BLaER1 treated with 17β-estradiol and CSF1 and Interleukin-3, amounts not matched to agents 10 nM and 100 nM (cell line): ENCODE measurements around the gene EME2.

Source experiments
- H3K27ac ChIP-seq, 11 experiments: shearing (Covaris generic); formaldehyde crosslinking; 2 replicates each; pipeline ENCODE4 v1.8.1; 2022
- H3K27me3 ChIP-seq, 11 experiments: shearing (Covaris generic); formaldehyde crosslinking; 2 replicates each; pipeline ENCODE4 v1.8.1; 2022
- H3K36me3 ChIP-seq, 11 experiments: shearing (Covaris generic); formaldehyde crosslinking; 2 replicates each; pipeline ENCODE4 v1.8.1; 2022
- H3K4me1 ChIP-seq, 10 experiments: shearing (Covaris generic); formaldehyde crosslinking; 2 replicates each; pipeline ENCODE4 v1.8.1; 2022
- H3K4me2 ChIP-seq, 11 experiments: shearing (Covaris generic); formaldehyde crosslinking; 2 replicates each; pipeline ENCODE4 v1.8.1; 2022
- H3K4me3 ChIP-seq, 10 experiments: shearing (Covaris generic); formaldehyde crosslinking; 2 replicates each; pipeline ENCODE4 v1.8.1; 2022
- H3K9ac ChIP-seq, 11 experiments: shearing (Covaris generic); formaldehyde crosslinking; 2 replicates each; pipeline ENCODE4 v1.8.1; 2022
- H3K9me3 ChIP-seq, 11 experiments: shearing (Covaris generic); formaldehyde crosslinking; replicated peaks in 1 of 11; 2 replicates each; pipeline ENCODE4 v1.8.1; 2022
- H4K20me1 ChIP-seq, 11 experiments: shearing (Covaris generic); formaldehyde crosslinking; 2 replicates each; pipeline ENCODE4 v1.8.1; 2022
- Cebpa-rat ChIP-seq, 11 experiments: shearing (Covaris generic); IDR thresholded peaks; 2 replicates each; pipeline ENCODE4 v1.8.1; 2022

Gene EME2

GRCh38 chr16:1749152-1750117, 23.2 kb upstream of the EME2 start:
- no peak overlapping the region for H3K4me2 ChIP-seq
- peaks cover 95 to 100% (median 98%) of the 10 kb centered on the region in 11 experiments for H3K36me3 ChIP-seq
- H3K27ac ChIP-seq, result no peak overlapping the region
- TF ChIP-seq Cebpa-rat (IDR thresholded peaks at IDR 0.05), result no peak
- peaks cover 0 to 14% (median 9%) of the 10 kb centered on the region in 10 experiments; a peak in 10 of 20 replicates for H3K4me1 ChIP-seq
- no peaks in the 10 kb centered on the region for H3K27me3 ChIP-seq
- H3K9me3 ChIP-seq, result no peaks in the 10 kb centered on the region
- no peak overlapping the region for H3K4me3 ChIP-seq
- H3K9ac ChIP-seq, result no peak overlapping the region
- H4K20me1 ChIP-seq, result peaks cover 1 to 93% (median 37%) of the 10 kb centered on the region in 11 experiments; a peak in 19 of 22 replicates

DNA sequence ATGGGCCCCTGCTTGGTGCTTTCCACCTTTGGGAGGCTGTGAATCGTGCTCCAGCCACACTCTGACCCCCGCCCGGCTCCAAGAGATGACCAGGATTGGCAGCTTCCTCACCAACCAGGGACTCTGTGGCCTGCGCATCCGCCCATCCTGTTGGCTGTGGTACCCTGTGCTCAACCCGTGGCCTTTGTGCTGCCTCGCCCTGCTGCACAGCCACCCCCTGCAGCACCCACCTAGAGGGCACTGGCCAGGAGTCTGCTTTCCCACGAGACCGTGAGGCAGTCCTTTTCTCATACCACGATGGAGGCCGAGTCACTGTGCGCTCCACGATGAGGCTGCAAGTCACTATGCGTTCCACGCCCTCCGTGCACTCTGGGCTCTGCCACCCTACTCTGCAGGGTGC, 20.7 kb upstream of the EME2 start:
- no peak for TF ChIP-seq Cebpa-rat (IDR thresholded peaks at IDR 0.05)

GRCh38 chr16:1752853-1753252, 19.8 kb upstream of the EME2 start:
- Histone ChIP-seq H3K27ac (no peak overlapping the region), H3K4me2 (no peak overlapping the region), H3K4me1 (peaks cover 0 to 16% (median 5%) of the 10 kb centered on the region in 10 experiments; a peak in 10 of 20 replicates), H4K20me1 (peaks cover 0 to 94% (median 39%) of the 10 kb centered on the region in 11 experiments; a peak in 16 of 22 replicates), H3K9me3 (no peaks in the 10 kb centered on the region), H3K27me3 (no peaks in the 10 kb centered on the region), H3K9ac (no peak overlapping the region), H3K4me3 (no peak overlapping the region), H3K36me3 (peaks cover 83 to 100% (median 94%) of the 10 kb centered on the region in 11 experiments)
- no peak for TF ChIP-seq Cebpa-rat (IDR thresholded peaks at IDR 0.05)

More for the DNA sequence above, 20.7 kb upstream of the EME2 start:
- no peaks in the 10 kb centered on the region for H3K27me3 ChIP-seq
- no peaks in the 10 kb centered on the region for H3K9me3 ChIP-seq
- no peak overlapping the region for H3K9ac ChIP-seq
- no peak overlapping the region for H3K4me2 ChIP-seq
- no peak overlapping the region for H3K27ac ChIP-seq
- H3K4me1 ChIP-seq, result peaks cover 0 to 8% (median under 1%) of the 10 kb centered on the region in 10 experiments; a peak in 8 of 20 replicates
- peaks cover 86 to 100% (median 95%) of the 10 kb centered on the region in 11 experiments for H3K36me3 ChIP-seq
- H3K4me3 ChIP-seq, result no peak overlapping the region
- H4K20me1 ChIP-seq, result peaks cover 0 to 94% (median 34%) of the 10 kb centered on the region in 11 experiments; a peak in 16 of 22 replicates

DNA sequence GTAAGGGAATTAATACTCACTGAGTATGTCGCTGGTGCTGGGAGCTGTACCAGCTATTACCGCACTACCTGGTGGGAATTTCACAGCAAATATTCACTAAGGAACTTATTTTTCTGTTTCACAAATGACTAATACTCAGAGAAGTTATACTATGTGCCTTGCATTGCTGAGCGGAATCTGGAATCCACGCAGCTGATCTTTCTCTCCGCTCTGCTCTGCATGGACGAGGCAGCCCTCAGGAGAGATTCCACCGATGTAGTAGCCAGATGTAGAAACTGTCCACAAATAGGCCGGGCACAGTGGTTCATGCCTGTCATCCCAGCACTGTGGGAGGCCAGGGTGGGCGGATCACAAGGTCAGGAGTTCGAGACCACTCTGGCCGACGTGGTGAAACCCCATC, 18.4 kb upstream of the EME2 start:
- H3K4me1 ChIP-seq, result peaks cover 0 to 16% (median 5%) of the 10 kb centered on the region in 10 experiments; a peak in 10 of 20 replicates
- no peaks in the 10 kb centered on the region for H3K27me3 ChIP-seq
- peaks cover 78 to 100% (median 91%) of the 10 kb centered on the region in 11 experiments for H3K36me3 ChIP-seq
- H4K20me1 ChIP-seq, result peaks cover 0 to 96% (median 41%) of the 10 kb centered on the region in 11 experiments; a peak in 17 of 22 replicates
- no peak overlapping the region for H3K27ac ChIP-seq
- H3K4me3 ChIP-seq, result no peak overlapping the region
- no peak overlapping the region for H3K4me2 ChIP-seq
- TF ChIP-seq Cebpa-rat (IDR thresholded peaks at IDR 0.05), result no peak
- no peak overlapping the region for H3K9ac ChIP-seq
- no peaks in the 10 kb centered on the region for H3K9me3 ChIP-seq

DNA sequence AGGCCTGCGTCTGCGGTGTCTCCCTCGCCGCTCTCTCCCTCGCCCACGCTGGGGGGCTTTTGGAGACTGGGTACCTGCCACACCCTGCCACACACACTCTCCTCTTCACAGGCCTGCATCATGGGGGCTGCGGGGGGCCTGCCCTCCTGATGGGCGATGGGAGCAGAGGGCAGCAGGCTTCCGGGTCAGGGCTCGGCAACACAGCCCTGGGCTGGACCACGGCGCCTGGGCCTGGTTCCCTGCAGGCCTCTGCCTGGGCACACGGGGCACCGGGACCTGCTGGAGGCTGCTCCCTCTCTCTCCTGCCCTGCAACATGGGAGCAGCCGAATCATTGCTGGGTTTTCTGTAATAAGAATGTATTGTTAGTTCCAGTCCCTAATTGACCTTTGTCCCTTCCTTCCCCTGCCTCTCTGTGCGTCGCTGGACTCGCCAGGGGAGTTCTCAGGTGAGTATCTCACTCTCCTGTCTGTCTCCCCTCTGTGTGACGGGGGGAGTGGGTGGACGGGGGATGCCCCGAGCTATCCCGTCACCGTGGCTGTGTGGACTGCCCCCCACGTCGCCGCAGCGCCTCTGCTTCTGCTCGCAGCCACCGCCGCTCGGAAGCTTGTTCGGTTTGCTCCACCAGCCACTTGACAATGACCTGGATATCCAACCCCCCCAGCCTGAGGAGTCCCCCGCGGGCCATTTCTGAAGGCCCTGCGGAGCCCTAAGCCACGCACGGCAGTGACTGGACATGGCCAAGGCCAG, 14.7 kb upstream of the EME2 start:
- peaks cover 0 to 6% (median 0%) of the 10 kb centered on the region in 11 experiments; a peak in 1 of 22 replicates for H3K27me3 ChIP-seq
- peaks cover 62 to 97% (median 75%) of the 10 kb centered on the region in 11 experiments for H3K36me3 ChIP-seq

DNA sequence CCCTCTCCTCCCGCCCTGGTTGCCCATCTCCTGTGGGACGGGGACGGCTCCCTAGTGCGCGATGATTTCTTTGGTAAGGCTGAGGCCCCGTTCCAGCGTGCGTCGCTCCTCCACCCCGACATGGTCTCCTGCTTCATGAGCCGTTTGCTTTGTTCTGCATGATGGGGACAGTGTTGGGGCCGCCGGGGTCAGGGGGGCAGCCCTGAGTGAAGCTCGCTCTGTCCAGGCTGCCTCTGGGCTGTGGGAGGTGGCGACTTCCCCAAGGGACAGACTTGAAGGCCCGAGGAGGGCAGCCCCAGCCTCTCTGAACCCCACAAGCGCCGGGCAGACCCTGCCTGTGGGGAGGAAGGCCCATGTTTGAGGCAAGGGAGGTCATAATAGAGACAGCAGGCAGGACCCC, 13.7 kb upstream of the EME2 start:
- Histone ChIP-seq H3K9ac (no peak overlapping the region), H3K4me3 (no peak overlapping the region), H3K36me3 (peaks cover 55 to 96% (median 72%) of the 10 kb centered on the region in 11 experiments), H3K4me2 (no peak overlapping the region), H3K4me1 (peaks cover 9 to 54% (median 44%) of the 10 kb centered on the region in 10 experiments; a peak in 19 of 20 replicates), H3K27ac (no peak overlapping the region), H4K20me1 (peaks cover 17 to 98% (median 62%) of the 10 kb centered on the region in 11 experiments; a peak in 21 of 22 replicates), H3K27me3 (peaks cover 0 to 6% (median 0%) of the 10 kb centered on the region in 11 experiments; a peak in 1 of 22 replicates), H3K9me3 (no peaks in the 10 kb centered on the region)
- no peak for TF ChIP-seq Cebpa-rat (IDR thresholded peaks at IDR 0.05)

More for the DNA sequence above, 14.7 kb upstream of the EME2 start:
- Histone ChIP-seq H4K20me1 (peaks cover 11 to 99% (median 59%) of the 10 kb centered on the region in 11 experiments; a peak in 21 of 22 replicates), H3K4me3 (no peak overlapping the region), H3K27ac (no peak overlapping the region), H3K9ac (no peak overlapping the region), H3K9me3 (no peaks in the 10 kb centered on the region), H3K4me1 (peaks cover 9 to 45% (median 34%) of the 10 kb centered on the region in 10 experiments; a peak in 19 of 20 replicates), H3K4me2 (no peak overlapping the region)
- TF ChIP-seq Cebpa-rat (IDR thresholded peaks at IDR 0.05), result no peak

DNA sequence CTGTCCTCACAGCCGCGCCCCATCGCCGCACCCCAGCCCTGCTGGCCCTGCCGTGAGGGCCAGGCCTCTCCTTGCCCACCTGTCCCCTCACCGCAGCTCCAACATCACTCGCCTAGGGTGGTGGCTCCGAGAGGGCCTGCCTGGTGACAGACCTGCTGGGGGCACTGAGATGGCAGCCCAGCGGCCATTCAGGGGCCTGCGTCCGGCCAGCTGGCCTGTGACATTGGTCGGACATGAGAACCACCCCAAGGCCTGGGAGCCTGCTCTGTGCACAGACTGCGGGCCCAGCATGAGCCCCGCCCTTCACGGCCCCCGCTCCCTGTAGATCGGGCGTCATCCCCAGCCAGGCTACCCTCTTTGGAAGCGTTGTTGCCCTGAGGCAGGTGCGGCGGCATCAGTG, 13.1 kb upstream of the EME2 start:
- Histone ChIP-seq H3K36me3 (peaks cover 55 to 96% (median 72%) of the 10 kb centered on the region in 11 experiments), H3K9ac (0 out of 22 replicates have a peak overlapping the region, but pooled peaks of 1 of the 11 experiments have one; percentile 6)

DNA sequence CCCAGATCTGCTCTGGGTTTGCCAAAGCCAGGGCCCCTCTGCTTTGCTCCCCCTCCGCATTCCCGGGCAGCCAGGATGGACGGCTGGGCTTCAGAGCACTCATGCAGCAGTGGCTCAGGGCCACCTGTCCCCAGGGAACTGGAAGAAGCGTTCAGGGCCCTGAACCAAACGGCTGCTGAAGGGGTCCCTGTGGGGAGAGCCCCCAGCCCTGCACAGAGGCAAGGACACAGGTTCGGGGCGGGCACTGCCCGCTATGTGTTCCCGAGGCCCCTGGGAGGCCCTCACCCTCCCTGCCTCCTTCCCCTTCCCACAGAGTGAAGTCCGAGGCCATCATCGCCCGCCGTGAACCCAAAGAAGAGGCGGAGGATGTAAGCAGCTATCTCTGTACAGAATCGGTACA, 11.7 kb upstream of the EME2 start:
- H3K27ac ChIP-seq, result no peak overlapping the region

More for the DNA sequence above, 13.1 kb upstream of the EME2 start:
- H4K20me1 ChIP-seq, result peaks cover 17 to 98% (median 67%) of the 10 kb centered on the region in 11 experiments; a peak in 21 of 22 replicates
- H3K4me1 ChIP-seq, result peaks cover 9 to 58% (median 48%) of the 10 kb centered on the region in 10 experiments; a peak in 19 of 20 replicates
- H3K27me3 ChIP-seq, result peaks cover 0 to 6% (median 0%) of the 10 kb centered on the region in 11 experiments; a peak in 1 of 22 replicates
- H3K4me3 ChIP-seq, result no peak overlapping the region
- H3K27ac ChIP-seq, result no peak overlapping the region
- no peak overlapping the region for H3K4me2 ChIP-seq
- no peak for TF ChIP-seq Cebpa-rat (IDR thresholded peaks at IDR 0.05)
- H3K9me3 ChIP-seq, result no peaks in the 10 kb centered on the region

More for the DNA sequence above, 11.7 kb upstream of the EME2 start:
- Histone ChIP-seq H4K20me1 (peaks cover 17 to 99% (median 65%) of the 10 kb centered on the region in 11 experiments; a peak in 21 of 22 replicates), H3K9me3 (no peaks in the 10 kb centered on the region), H3K27me3 (peaks cover 0 to 6% (median 0%) of the 10 kb centered on the region in 11 experiments; a peak in 1 of 22 replicates), H3K9ac (peak overlapping the region in 1 of 11 experiments; percentile 37; a peak in 1 of 22 replicates), H3K4me1 (peaks cover 9 to 58% (median 48%) of the 10 kb centered on the region in 10 experiments; a peak in 19 of 20 replicates), H3K36me3 (peaks cover 58 to 96% (median 72%) of the 10 kb centered on the region in 11 experiments), H3K4me2 (peak overlapping the region in 7 of 11 experiments; percentile 29 to 97 (median 78); a peak in 13 of 22 replicates), H3K4me3 (no peak overlapping the region)
- no peak for TF ChIP-seq Cebpa-rat (IDR thresholded peaks at IDR 0.05)
